Neutrophil (primary cell): ENCODE data around the gene OR52D1.

Experiments used
- H3K27ac ChIP-seq: fragments of 200-600 bp; sonication (generic); 2 replicates; pipeline ENCODE4 v1.5.1; 2016; ENCODE audit warnings: mild to moderate bottlenecking, moderate library complexity
- H3K27me3 ChIP-seq: fragments of 200-600 bp; sonication (generic); 2 replicates; pipeline ENCODE4 v1.6.0; 2016; ENCODE audit warnings: mild to moderate bottlenecking
- H3K36me3 ChIP-seq: fragments of 200-600 bp; sonication (generic); 2 replicates; pipeline ENCODE4 v1.5.1; 2017
- H3K4me1 ChIP-seq, 2 experiments: fragments of 200-600 bp in 1 of 2; sonication (generic) in 1 of 2; 1 replicate in 1 of 2; 2 replicates in 1 of 2; pipeline versions ENCODE4 v1.5.1 to v1.6.1; 2013 to 2016; ENCODE audit warnings: low read depth in 1 of 2, low read length in 1 of 2, mild to moderate bottlenecking in 1 of 2, moderate library complexity in 1 of 2; ENCODE audit not compliant: control insufficient read depth in 1 of 2, insufficient read depth in 1 of 2
- H3K4me3 ChIP-seq, 2 experiments: fragments of 200-600 bp in 1 of 2; sonication (generic) in 1 of 2; 1 replicate in 1 of 2; 2 replicates in 1 of 2; pipeline ENCODE4 v1.5.1; 2013 to 2016; ENCODE audit warnings: low read depth in 1 of 2, low read length in 1 of 2, mild to moderate bottlenecking in 1 of 2, moderate library complexity in 1 of 2
- H3K9me3 ChIP-seq: fragments of 200-600 bp; sonication (generic); 2 replicates; pipeline ENCODE4 v1.5.1; 2016
- TF ChIP-seq, protein P1 (sequence below): fragments of 200-600 bp; sonication (generic); IDR thresholded peaks from 2 replicates; pipeline ENCODE4 v1.5.1; 2016; ENCODE audit warnings: antibody characterized with exemption

The OR52D1 gene

DNA sequence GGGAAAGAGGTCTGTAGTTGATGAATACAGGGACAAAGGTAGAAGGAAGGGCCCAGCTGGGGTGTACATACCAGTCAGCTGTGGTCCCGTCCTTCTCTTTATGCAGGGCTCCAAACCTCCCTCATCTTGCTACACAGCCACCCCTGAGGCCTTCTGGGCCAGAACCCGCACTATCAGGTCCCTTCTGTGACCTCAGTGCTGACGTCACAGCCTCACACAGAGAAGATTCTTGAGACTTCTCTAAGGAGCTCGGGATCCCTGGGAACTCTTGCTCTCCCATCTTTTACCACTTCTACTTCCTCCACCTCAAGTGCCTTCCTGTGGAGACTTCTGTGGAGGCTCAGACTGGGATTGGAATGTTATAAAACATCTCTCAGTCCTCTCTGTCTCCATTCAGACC is 21.3 kb downstream of the OR52D1 start, which contains the start of gene UBQLN3:
TSS of gene UBQLN3 (minus strand) at position 155 of the 400 bp plus-strand sequence. CDS start 399 bp downstream, outside the sequence.
- Histone ChIP-seq H3K27me3 (no peaks in the 10 kb centered on the region), H3K36me3 (no peaks in the 10 kb centered on the region), H3K4me1 (no peaks in the 10 kb centered on the region), H3K9me3 (no peaks in the 10 kb centered on the region), H3K27ac (no peak within 1 kb of the TSS), H3K4me3 (no peak within 1 kb of the TSS)
- TF ChIP-seq, protein P1, sequence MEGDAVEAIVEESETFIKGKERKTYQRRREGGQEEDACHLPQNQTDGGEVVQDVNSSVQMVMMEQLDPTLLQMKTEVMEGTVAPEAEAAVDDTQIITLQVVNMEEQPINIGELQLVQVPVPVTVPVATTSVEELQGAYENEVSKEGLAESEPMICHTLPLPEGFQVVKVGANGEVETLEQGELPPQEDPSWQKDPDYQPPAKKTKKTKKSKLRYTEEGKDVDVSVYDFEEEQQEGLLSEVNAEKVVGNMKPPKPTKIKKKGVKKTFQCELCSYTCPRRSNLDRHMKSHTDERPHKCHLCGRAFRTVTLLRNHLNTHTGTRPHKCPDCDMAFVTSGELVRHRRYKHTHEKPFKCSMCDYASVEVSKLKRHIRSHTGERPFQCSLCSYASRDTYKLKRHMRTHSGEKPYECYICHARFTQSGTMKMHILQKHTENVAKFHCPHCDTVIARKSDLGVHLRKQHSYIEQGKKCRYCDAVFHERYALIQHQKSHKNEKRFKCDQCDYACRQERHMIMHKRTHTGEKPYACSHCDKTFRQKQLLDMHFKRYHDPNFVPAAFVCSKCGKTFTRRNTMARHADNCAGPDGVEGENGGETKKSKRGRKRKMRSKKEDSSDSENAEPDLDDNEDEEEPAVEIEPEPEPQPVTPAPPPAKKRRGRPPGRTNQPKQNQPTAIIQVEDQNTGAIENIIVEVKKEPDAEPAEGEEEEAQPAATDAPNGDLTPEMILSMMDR = no peak

DNA sequence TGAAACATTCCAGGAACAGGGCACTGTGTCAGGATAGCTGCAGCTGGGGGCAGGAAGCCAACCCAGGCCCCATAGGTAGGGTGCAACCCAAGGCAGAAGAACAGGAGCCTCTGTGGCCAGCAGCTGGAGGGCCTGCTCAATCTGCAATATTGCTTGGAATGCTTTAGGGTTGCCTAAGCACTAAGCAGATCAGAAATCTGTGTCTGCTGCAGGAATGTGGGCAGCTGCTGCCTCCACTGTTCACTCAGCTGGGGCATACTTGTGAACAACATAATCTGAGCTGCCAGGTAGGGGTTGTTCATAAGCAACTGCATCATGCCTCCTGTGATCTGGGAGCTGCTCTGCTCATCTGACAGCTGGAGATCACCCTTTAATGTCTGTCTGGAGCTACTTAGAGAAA is 26.4 kb downstream of the OR52D1 start:
- no peaks in the 10 kb centered on the region for H3K9me3 ChIP-seq
- H3K27me3 ChIP-seq = no peaks in the 10 kb centered on the region
- no peak overlapping the region for H3K4me3 ChIP-seq
- H3K27ac ChIP-seq = no peak overlapping the region
- H3K4me1 ChIP-seq = no peaks in the 10 kb centered on the region
- TF ChIP-seq, protein P1 = no peak
- H3K36me3 ChIP-seq = no peaks in the 10 kb centered on the region

DNA sequence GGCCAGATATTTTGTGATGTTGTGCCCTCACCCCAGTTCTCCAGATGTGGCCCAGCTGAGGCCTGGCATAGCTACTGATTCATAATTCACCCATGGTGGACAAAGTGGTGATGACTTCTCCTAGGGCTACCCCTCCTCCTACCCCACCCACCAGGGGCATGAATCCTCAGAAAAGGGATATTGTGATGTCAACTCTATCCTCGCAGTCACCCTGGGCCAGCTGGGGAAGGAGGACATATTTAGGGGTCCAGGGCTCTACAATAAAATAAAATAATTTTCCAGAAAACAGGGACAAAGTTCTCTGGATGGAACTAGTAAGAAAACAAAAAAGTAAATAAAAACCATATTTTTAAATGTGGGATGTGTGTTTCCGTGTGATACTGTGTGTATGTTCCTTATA is 28.1 kb downstream of the OR52D1 start, which contains the start of gene UBQLNL:
TSS of gene UBQLNL (minus strand) at position 101 of the 400 bp plus-strand sequence. CDS start 258 bp downstream, outside the sequence.
- TF ChIP-seq, protein P1 = no peak
- Histone ChIP-seq H3K9me3 (no peaks in the 10 kb centered on the region), H3K4me1 (no peaks in the 10 kb centered on the region), H3K27ac (no peak within 1 kb of the TSS), H3K36me3 (no peaks in the 10 kb centered on the region), H3K27me3 (no peaks in the 10 kb centered on the region), H3K4me3 (no peak within 1 kb of the TSS)

DNA sequence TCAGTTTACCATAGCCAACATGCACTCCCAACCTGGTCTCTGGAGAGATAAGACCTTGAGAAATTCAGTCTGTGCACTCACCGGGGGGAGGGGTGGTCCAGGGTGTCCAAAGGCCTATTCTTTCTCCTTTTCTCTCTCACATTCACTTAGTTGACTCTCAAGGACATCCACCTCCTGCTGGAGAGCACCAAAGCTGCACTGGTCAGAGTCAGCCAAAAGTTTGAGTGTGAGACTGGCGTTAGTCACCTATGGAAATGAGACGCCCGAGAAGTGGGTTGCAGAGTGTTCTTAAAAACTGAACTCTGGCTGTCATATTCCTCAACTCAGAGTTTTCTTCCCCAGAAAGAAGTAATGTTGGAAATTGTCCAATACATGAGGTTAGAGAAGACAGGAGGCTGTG is 33.1 kb downstream of the OR52D1 start:
- H3K9me3 ChIP-seq = no peaks in the 10 kb centered on the region
- no peaks in the 10 kb centered on the region for H3K27me3 ChIP-seq
- H3K4me3 ChIP-seq = no peak overlapping the region
- no peaks in the 10 kb centered on the region for H3K4me1 ChIP-seq
- TF ChIP-seq, protein P1 = no peak
- no peak overlapping the region for H3K27ac ChIP-seq
- no peaks in the 10 kb centered on the region for H3K36me3 ChIP-seq

DNA sequence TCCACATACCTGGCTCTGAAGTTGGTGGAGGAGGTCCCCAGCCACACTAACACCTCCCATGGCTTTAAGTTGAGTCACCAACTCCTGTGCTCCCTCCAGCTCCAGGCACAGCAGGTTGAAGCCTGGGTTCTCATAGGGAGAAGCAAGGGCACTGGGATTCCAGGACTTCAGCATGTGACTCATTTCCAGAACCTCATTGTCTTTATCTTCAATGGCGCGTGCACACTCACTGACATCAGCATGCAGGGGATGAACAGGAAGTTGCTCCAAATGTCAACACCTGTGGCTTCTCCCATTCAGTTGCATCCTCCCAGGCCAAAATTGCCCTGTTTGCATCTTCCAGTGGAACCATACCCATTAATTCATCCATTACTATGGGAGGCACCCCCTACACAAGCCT is 33.8 kb downstream of the OR52D1 start:
- H3K36me3 ChIP-seq = no peaks in the 10 kb centered on the region
- no peaks in the 10 kb centered on the region for H3K27me3 ChIP-seq
- H3K27ac ChIP-seq = no peak overlapping the region
- H3K4me1 ChIP-seq = no peaks in the 10 kb centered on the region
- TF ChIP-seq, protein P1 = no peak
- no peak overlapping the region for H3K4me3 ChIP-seq
- no peaks in the 10 kb centered on the region for H3K9me3 ChIP-seq

DNA sequence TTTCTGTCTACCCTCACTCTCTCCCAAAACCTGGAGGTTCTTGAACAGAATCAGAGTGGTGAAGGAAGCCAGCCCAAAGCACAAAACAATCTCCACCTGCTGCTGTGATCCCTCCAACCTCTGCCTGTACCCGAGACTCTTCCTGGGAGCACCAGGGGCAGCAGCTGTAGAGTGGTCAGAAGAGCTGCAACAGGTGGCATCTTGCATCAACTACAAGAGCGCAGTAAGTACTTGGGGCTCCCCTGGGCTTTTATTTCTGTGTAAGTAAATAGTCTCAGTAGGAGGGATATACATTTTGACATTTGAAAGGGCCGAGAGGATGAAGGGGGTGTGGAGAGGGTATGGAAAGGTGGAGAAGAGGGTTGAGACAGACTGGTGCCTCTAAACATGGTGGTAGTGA is 36.3 kb downstream of the OR52D1 start:
- H3K36me3 ChIP-seq = no peaks in the 10 kb centered on the region
- no peak overlapping the region for H3K4me3 ChIP-seq

More for the DNA sequence above, 36.3 kb downstream of the OR52D1 start:
- H3K27ac ChIP-seq = no peak overlapping the region
- TF ChIP-seq, protein P1 = no peak
- no peaks in the 10 kb centered on the region for H3K27me3 ChIP-seq
- H3K4me1 ChIP-seq = no peaks in the 10 kb centered on the region
- H3K9me3 ChIP-seq = no peaks in the 10 kb centered on the region
